Kidney tubule cell (primary cell): ENCODE data around the gene AP3B1.
A peak's percentile ranks its signal among the peaks of the same experiment; 100 is the strongest.

ENCODE experiments used
- DNase-seq: peaks from one replicate; pipeline ENCODE4 v3.0.0-alpha.2; 2018; ENCODE audit warnings: low spot score

The AP3B1 gene

GRCh38 chr5:78291687-78292086 lies 2.8 kb downstream of the AP3B1 start:
- DNase-seq: no peak

- DNase-seq: no peak
Measured at GRCh38 chr5:78289911-78290310, 4.6 kb downstream of the AP3B1 start.

GRCh38 chr5:78288246-78288645 lies 6.3 kb downstream of the AP3B1 start:
- no peak for DNase-seq

GRCh38 chr5:78287833-78288232 lies 6.7 kb downstream of the AP3B1 start:
- DNase-seq: peak; percentile 76

- no peak for DNase-seq
Measured at GRCh38 chr5:78287169-78287568, 7.3 kb downstream of the AP3B1 start.

GRCh38 chr5:78286290-78286689 lies 8.2 kb downstream of the AP3B1 start:
- no peak for DNase-seq

- no peak for DNase-seq
Measured at GRCh38 chr5:78283802-78284201, 10.7 kb downstream of the AP3B1 start.

GRCh38 chr5:78283105-78283504 lies 11.4 kb downstream of the AP3B1 start:
- no peak for DNase-seq

- no peak for DNase-seq
Measured at GRCh38 chr5:78280261-78280660, 14.2 kb downstream of the AP3B1 start.

GRCh38 chr5:78279194-78279593 lies 15.3 kb downstream of the AP3B1 start:
- DNase-seq: no peak

- no peak for DNase-seq
Measured at GRCh38 chr5:78277715-78278114, 16.8 kb downstream of the AP3B1 start.

- no peak for DNase-seq
Measured at GRCh38 chr5:78275998-78276543, 18.4 kb downstream of the AP3B1 start.

- no peak for DNase-seq
Measured at GRCh38 chr5:78274540-78275197, 19.8 kb downstream of the AP3B1 start.

- no peak for DNase-seq
Measured at GRCh38 chr5:78273436-78273835, 21.1 kb downstream of the AP3B1 start.

- no peak for DNase-seq
Measured at GRCh38 chr5:78271766-78272165, 22.7 kb downstream of the AP3B1 start.

GRCh38 chr5:78269088-78269703 lies 25.3 kb downstream of the AP3B1 start:
- peak; percentile 30 for DNase-seq

- DNase-seq: no peak
Measured at GRCh38 chr5:78268356-78268755, 26.1 kb downstream of the AP3B1 start.

- DNase-seq: no peak
Measured at GRCh38 chr5:78265163-78265562, 29.3 kb downstream of the AP3B1 start.

GRCh38 chr5:78264600-78264999 lies 29.9 kb downstream of the AP3B1 start:
- DNase-seq: no peak

- no peak for DNase-seq
Measured at GRCh38 chr5:78260771-78261170, 33.7 kb downstream of the AP3B1 start.

- no peak for DNase-seq
Measured at GRCh38 chr5:78253201-78253600, 41.3 kb downstream of the AP3B1 start.

GRCh38 chr5:78252715-78253114 lies 41.8 kb downstream of the AP3B1 start:
- no peak for DNase-seq

GRCh38 chr5:78251663-78252284 lies 42.7 kb downstream of the AP3B1 start:
- no peak for DNase-seq
